Sigmoid colon (tissue), 7 donors: ENCODE measurements around the gene KIF22. TPM values are rescaled to one million over a fixed set of nuclear protein-coding genes. Genes with fewer than 3 reads are reported as not detected.

Experiments
- DNase-seq: peaks from one replicate; pipeline ENCODE4 v3.0.0-alpha.2; 2019
- H3K27ac ChIP-seq, 4 donors: fragments of 200-600 bp; sonication (generic); one replicate each; pipeline ENCODE4 v1.5.1; 2016 to 2019; ENCODE audit warnings: mild to moderate bottlenecking in 1 of 4
- H3K27me3 ChIP-seq, 3 donors: fragments of 200-600 bp; sonication (generic); one replicate each; pipeline ENCODE4 v1.5.1; 2019; ENCODE audit warnings: mild to moderate bottlenecking in 1 of 3
- H3K36me3 ChIP-seq, 4 donors: fragments of 200-600 bp; sonication (generic); one replicate each; pipeline ENCODE4 v1.5.1; 2016 to 2019
- H3K4me1 ChIP-seq, 4 donors: fragments of 200-600 bp; sonication (generic); one replicate each; pipeline ENCODE4 v1.5.1; 2017 to 2019
- H3K4me3 ChIP-seq, 4 donors: fragments of 200-600 bp; sonication (generic); one replicate each; pipeline ENCODE4 v1.5.1; 2017 to 2019; ENCODE audit warnings: mild to moderate bottlenecking in 2 of 4, moderate library complexity in 1 of 4
- H3K9me3 ChIP-seq, 4 donors: fragments of 200-600 bp in 3 of 4; sonication (generic) in 3 of 4; one replicate each; pipeline versions ENCODE4 v1.5.1 to v1.6.1; 2013 to 2019
- EP300 ChIP-seq, 4 donors: sonication (generic); formaldehyde crosslinking; IDR thresholded peaks; one replicate each; pipeline ENCODE4 v1.6.1; 2017; ENCODE audit warnings: antibody characterized with exemption in 4 of 4
- POLR2A ChIP-seq, 2 donors: fragments of 450-650 bp; IDR thresholded peaks; one replicate each; pipeline ENCODE4 v1.6.1; 2016; ENCODE audit warnings: antibody characterized with exemption in 2 of 2, mild to moderate bottlenecking in 2 of 2, moderate library complexity in 2 of 2
- POLR2AphosphoS5 ChIP-seq, 4 donors: sonication (generic); formaldehyde crosslinking; IDR thresholded peaks; one replicate each; pipeline ENCODE4 v1.6.1; 2017; ENCODE audit warnings: antibody characterized with exemption in 4 of 4
- WGBS, 2 donors: extraction: QIAGEN DNeasy Blood & Tissue Kit; methylation state at CpG; one replicate each; pipeline ENCODE4 v1.1.7; 2013; 5-methylcytosine and 5-hydroxymethylcytosine counted together
- intact Hi-C: fragments of 100-400 bp; cut with DNase I; formaldehyde crosslinking; loops from one replicate; pipeline ENCODE4 v1.15.1; 2023
- polyA plus RNA-seq, 3 donors: library from polyadenylated mRNA; stranded (reverse); fragments of 200-250 nt; gene quantifications; one replicate each; pipeline ENCODE4 v1.2.3, GENCODE V29; 2013
- total RNA-seq, 4 donors: library from RNA; depleted of rRNA; stranded (reverse); fragments of >200 nt; gene quantifications; one replicate each; pipeline ENCODE4 v1.1.0, GENCODE V29; 2016
- TF ChIP-seq, protein P1 (sequence below), 4 experiments: fragments of 450-650 bp in 3 of 4; fragments of 200-600 bp in 1 of 4; IDR thresholded peaks; one replicate each; pipeline ENCODE4 v1.5.1; 2016 to 2019; ENCODE audit warnings: antibody characterized with exemption in 4 of 4, mild to moderate bottlenecking in 3 of 4, moderate library complexity in 2 of 4
- donor health status: healthy with polysubstance abuse.
- donor health status: Bipolar disorder and iron deficiency.
- donor health status: healthy.

Gene KIF22
- total and polyA plus RNA-seq, 7 donors: 11.5 to 71.5 (median 16.1) TPM

DNA sequence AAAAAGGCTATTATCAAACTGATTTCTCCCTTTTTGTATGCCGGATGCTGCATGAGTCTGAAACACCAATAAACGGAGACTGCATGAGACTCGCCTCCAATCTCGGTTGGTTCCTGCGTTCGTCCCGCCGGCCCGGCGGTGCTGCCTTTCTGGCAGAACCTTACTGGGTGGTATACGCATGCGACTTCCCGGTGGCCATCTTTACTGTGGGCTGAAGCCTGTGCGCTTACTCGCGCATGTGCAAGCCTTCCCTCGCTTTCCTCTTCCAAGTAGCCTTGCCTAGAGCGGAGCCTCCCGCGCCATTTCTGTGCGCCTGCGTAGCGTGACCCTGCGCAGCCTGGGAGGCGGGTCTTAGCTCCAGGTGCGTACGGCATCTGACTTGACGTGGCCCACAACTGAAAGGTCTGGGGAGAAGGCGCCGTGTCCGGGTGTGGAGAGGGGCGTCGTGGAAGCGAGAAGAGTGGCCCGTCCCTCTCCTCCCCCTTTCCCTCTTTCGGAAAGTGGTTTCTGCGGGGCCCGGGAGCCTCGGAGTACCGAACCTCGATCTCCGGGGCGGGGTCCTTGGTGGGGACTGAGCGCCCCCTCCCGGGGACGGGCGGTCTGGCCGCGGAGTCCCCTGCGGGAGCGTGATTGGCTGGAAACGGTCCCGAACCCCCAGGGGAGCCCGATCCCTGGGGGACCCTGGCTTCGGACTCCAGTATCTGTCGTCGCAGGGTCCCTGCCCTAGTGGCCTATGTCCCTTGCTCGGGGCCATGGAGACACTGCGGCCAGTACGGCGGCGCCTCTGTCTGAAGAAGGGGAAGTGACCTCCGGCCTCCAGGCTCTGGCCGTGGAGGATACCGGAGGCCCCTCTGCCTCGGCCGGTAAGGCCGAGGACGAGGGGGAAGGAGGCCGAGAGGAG lies 25.5 kb downstream of the KIF22 start, which contains the start of gene PAGR1:
Gene PAGR1 (plus strand): TSS at position 360 of the 901 bp plus-strand sequence. CDS start 374 bp downstream, at position 734.
- Histone ChIP-seq H3K36me3 (peaks cover 0 to 16% (median 4%) of the 10 kb centered on the region in 4 donors), H3K27me3 (no peaks in the 10 kb centered on the region), H3K4me3 (peak within 1 kb of the TSS; percentile 58 to 78 (median 66)), H3K4me1 (peaks cover 0 to 79% (median 66%) of the 10 kb centered on the region in 4 donors), H3K27ac (peak within 1 kb of the TSS; percentile 94 to 97 (median 95)), H3K9me3 (no peaks in the 10 kb centered on the region)
- 0% methylated on average over 70 of the region's 70 CpGs for WGBS, 2 donors
- TF ChIP-seq POLR2A (IDR thresholded peaks at IDR 0.05) (peak; percentile 24 to 59), POLR2AphosphoS5 (IDR thresholded peaks at IDR 0.05) (peak; percentile 72 to 85 (median 83)), EP300 (IDR thresholded peaks at IDR 0.05) (peak in 1 of 4 donors; percentile 35)
- TF ChIP-seq, protein P1, sequence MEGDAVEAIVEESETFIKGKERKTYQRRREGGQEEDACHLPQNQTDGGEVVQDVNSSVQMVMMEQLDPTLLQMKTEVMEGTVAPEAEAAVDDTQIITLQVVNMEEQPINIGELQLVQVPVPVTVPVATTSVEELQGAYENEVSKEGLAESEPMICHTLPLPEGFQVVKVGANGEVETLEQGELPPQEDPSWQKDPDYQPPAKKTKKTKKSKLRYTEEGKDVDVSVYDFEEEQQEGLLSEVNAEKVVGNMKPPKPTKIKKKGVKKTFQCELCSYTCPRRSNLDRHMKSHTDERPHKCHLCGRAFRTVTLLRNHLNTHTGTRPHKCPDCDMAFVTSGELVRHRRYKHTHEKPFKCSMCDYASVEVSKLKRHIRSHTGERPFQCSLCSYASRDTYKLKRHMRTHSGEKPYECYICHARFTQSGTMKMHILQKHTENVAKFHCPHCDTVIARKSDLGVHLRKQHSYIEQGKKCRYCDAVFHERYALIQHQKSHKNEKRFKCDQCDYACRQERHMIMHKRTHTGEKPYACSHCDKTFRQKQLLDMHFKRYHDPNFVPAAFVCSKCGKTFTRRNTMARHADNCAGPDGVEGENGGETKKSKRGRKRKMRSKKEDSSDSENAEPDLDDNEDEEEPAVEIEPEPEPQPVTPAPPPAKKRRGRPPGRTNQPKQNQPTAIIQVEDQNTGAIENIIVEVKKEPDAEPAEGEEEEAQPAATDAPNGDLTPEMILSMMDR (IDR thresholded peaks at IDR 0.05): peak; percentile 68 to 88 (median 82)
- intact Hi-C loops: loop anchor here (5.0 to 10.0 kb wide), 3 partner anchors 156 to 839 kb away; partner anchors contain the start of genes FBRS, PRR14, TAOK2 and TBX6
- DNase-seq: peak; percentile 100

DNA sequence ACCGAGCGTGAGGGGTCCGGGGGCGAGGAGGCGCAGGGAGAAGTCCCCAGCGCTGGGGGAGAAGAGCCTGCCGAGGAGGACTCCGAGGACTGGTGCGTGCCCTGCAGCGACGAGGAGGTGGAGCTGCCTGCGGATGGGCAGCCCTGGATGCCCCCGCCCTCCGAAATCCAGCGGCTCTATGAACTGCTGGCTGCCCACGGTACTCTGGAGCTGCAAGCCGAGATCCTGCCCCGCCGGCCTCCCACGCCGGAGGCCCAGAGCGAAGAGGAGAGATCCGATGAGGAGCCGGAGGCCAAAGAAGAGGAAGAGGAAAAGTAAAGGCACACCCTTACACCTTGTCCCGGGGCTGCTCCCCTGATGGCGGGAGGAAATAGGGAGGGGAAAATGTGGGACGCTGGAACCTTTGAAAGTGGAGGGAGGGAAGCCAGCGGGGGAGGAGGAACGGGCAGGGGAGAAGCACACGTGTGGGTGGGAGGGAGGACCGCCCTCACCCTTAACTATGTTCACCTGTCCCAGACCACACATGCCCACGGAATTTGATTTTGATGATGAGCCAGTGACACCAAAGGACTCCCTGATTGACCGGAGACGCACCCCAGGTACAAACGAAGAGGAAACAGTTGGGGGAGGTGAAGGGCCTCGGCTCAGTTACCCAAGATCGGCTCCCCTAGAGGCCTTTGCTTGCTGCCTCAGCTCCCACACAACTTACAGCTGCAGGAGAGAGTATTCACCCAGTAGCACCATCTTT lies 26.3 kb downstream of the KIF22 start:
- H3K4me3 ChIP-seq: peak overlapping the region; percentile 58 to 78 (median 66)
- intact Hi-C loops: loop anchor here (5.0 to 10.0 kb wide), 3 partner anchors 155 to 838 kb away; partner anchors contain the start of genes FBRS, PRR14, TAOK2 and TBX6
- H3K27ac ChIP-seq: peak overlapping the region; percentile 94 to 97 (median 95)
- WGBS, 2 donors: 0 to 2% methylated on average over 37 of the region's 37 CpGs
- H3K36me3 ChIP-seq: peaks cover 0 to 16% (median 4%) of the 10 kb centered on the region in 4 donors
- no peaks in the 10 kb centered on the region for H3K27me3 ChIP-seq
- peaks cover 0 to 82% (median 71%) of the 10 kb centered on the region in 4 donors for H3K4me1 ChIP-seq
- DNase-seq: peak; percentile 88
- H3K9me3 ChIP-seq: no peaks in the 10 kb centered on the region
- TF ChIP-seq, protein P1 (IDR thresholded peaks at IDR 0.05): no peak
- TF ChIP-seq POLR2AphosphoS5 (IDR thresholded peaks at IDR 0.05) (peak in 3 of 4 donors; percentile 33 to 65 (median 54)), EP300 (IDR thresholded peaks at IDR 0.05) (no peak), POLR2A (IDR thresholded peaks at IDR 0.05) (peak in 1 of 2 donors; percentile 39)

DNA sequence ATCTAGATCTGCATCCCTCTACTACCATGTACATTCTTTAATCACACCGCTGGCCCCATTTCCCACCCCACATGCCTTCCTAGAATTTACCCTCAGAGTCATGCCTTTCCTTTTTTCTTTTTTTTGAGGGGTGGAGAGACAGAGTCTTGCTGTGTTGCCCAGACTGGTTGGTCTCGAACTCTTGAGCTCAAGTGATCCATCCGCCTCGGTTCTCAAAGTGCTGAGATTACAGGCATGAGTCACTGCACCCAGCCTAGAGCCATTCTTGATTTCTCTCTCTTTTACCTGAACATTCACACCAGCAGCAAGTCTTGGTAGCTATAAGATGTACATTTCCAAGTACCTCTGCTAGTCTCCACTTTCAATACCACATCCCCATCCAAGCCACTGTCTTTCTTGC lies 27.5 kb downstream of the KIF22 start:
- intact Hi-C loops: loop anchor here (5.0 to 10.0 kb wide), 3 partner anchors 154 to 837 kb away; partner anchors contain the start of genes FBRS, PRR14, TAOK2 and TBX6
- no peaks in the 10 kb centered on the region for H3K9me3 ChIP-seq
- no peak for DNase-seq
- 72 to 87% methylated on average over 4 of the region's 4 CpGs for WGBS, 2 donors
- no peaks in the 10 kb centered on the region for H3K27me3 ChIP-seq
- peaks cover 0 to 16% (median 4%) of the 10 kb centered on the region in 4 donors for H3K36me3 ChIP-seq
- peaks cover 0 to 80% (median 71%) of the 10 kb centered on the region in 4 donors for H3K4me1 ChIP-seq
- H3K27ac ChIP-seq: peak overlapping the region in 2 of 4 donors; percentile 12 to 94
- TF ChIP-seq EP300 (IDR thresholded peaks at IDR 0.05) (no peak), POLR2A (IDR thresholded peaks at IDR 0.05) (no peak), POLR2AphosphoS5 (IDR thresholded peaks at IDR 0.05) (no peak)
- TF ChIP-seq, protein P1 (IDR thresholded peaks at IDR 0.05): no peak
- H3K4me3 ChIP-seq: no peak overlapping the region

DNA sequence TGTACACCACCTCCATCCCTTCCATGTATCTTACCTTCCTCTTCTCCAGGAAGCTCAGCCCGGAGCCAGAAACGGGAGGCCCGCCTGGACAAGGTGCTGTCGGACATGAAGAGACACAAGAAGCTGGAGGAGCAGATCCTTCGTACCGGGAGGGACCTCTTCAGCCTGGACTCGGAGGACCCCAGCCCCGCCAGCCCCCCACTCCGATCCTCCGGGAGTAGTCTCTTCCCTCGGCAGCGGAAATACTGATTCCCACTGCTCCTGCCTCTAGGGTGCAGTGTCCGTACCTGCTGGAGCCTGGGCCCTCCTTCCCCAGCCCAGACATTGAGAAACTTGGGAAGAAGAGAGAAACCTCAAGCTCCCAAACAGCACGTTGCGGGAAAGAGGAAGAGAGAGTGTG lies 29.0 kb downstream of the KIF22 start:
- H3K4me3 ChIP-seq: peak overlapping the region in 1 of 4 donors; percentile 58

More for the DNA sequence above, 29.0 kb downstream of the KIF22 start:
- no peak for DNase-seq
- TF ChIP-seq POLR2AphosphoS5 (IDR thresholded peaks at IDR 0.05) (no peak), EP300 (IDR thresholded peaks at IDR 0.05) (no peak), POLR2A (IDR thresholded peaks at IDR 0.05) (no peak)
- TF ChIP-seq, protein P1 (IDR thresholded peaks at IDR 0.05): no peak
- no peaks in the 10 kb centered on the region for H3K27me3 ChIP-seq
- peaks cover 0 to 80% (median 71%) of the 10 kb centered on the region in 4 donors for H3K4me1 ChIP-seq
- H3K9me3 ChIP-seq: no peaks in the 10 kb centered on the region
- 20 to 67% methylated on average over 15 of the region's 15 CpGs for WGBS, 2 donors
- intact Hi-C loops: loop anchor here (5.0 to 10.0 kb wide), 3 partner anchors 153 to 835 kb away; partner anchors contain the start of genes FBRS, PRR14, TAOK2 and TBX6
- H3K36me3 ChIP-seq: peaks cover 0 to 16% (median 4%) of the 10 kb centered on the region in 4 donors
- H3K27ac ChIP-seq: peak overlapping the region; percentile 78 to 90 (median 84)
